ENCODE results near the gene EFCAB10. TPM values are rescaled to one million over a fixed set of nuclear protein-coding genes. Genes with fewer than 3 reads are reported as not detected.
"Not testable (repeated sequence)": the region's sequence is repeated elsewhere in the genome, so short reads cannot be mapped to it uniquely, and the experiment has no call there.

Gene EFCAB10
- total RNA-seq, 1 experiment from 2014 or later: not detected

GRCh38 chr7:105519353-105519752 is 61.9 kb downstream of the EFCAB10 start:
- TF ChIP-seq CTCF (IDR thresholded peaks at IDR 0.05; ENCODE audit: insufficient read depth in 1 of 2, low read depth in 1 of 2, low read length in 1 of 2, severe bottlenecking in 1 of 2, unreplicated experiment in 1 of 2): no peak
- 0 out of 2 replicates have a peak, but pooled peaks cover 9% of the 10 kb centered on the region for H3K4me1 ChIP-seq
- H3K9me3 Mint-ChIP-seq (ENCODE audit: unreplicated experiment): no peaks in the 10 kb centered on the region
- peaks cover 2% of the 10 kb centered on the region for H3K36me3 ChIP-seq (ENCODE audit: control insufficient read depth, insufficient read depth, low read length)
- no peaks in the 10 kb centered on the region for H3K27me3 Mint-ChIP-seq (ENCODE audit: insufficient read depth, unreplicated experiment)
- H3K4me1 Mint-ChIP-seq (ENCODE audit: low read depth, unreplicated experiment): peaks cover 8% of the 10 kb centered on the region
- H3K4me3 Mint-ChIP-seq (ENCODE audit: unreplicated experiment): peak overlapping the region; percentile 92
- ChIA-PET POLR2A (no interaction called here), CTCF (interaction anchor here (0.6 kb wide), 1 partner anchor 598 kb away, joined by 6 read pairs; no protein-coding TSS in a partner anchor)
- H3K27me3 ChIP-seq (replicated peaks; ENCODE audit: control insufficient read depth, insufficient read depth, low read length): no peaks in the 10 kb centered on the region
- no peak overlapping the region for H3K4me3 ChIP-seq (ENCODE audit: low read depth, low read length)
- H3K9me3 ChIP-seq: no peaks in the 10 kb centered on the region
- H3K36me3 Mint-ChIP-seq (ENCODE audit: insufficient read depth, unreplicated experiment): peaks cover 44% of the 10 kb centered on the region
- intact Hi-C loops (cut with micrococcal nuclease; ENCODE audit: unreplicated experiment): no loop called here
- no peak for DNase-seq
- no TSS peak for BruUV-seq (replicated peaks)
- peak overlapping the region; percentile 75 for H3K27ac Mint-ChIP-seq (ENCODE audit: unreplicated experiment)

- POLR2A ChIA-PET; DNase-seq; intact Hi-C loops (cut with micrococcal nuclease; ENCODE audit: unreplicated experiment); H3K27ac Mint-ChIP-seq (ENCODE audit: unreplicated experiment); H3K9me3 Mint-ChIP-seq (ENCODE audit: unreplicated experiment); H3K9me3 ChIP-seq; H3K4me3 Mint-ChIP-seq (ENCODE audit: unreplicated experiment); CTCF ChIA-PET; H3K27me3 Mint-ChIP-seq (ENCODE audit: insufficient read depth, unreplicated experiment); H3K36me3 ChIP-seq (ENCODE audit: control insufficient read depth, insufficient read depth, low read length); H3K27me3 ChIP-seq (replicated peaks; ENCODE audit: control insufficient read depth, insufficient read depth, low read length); H3K4me1 ChIP-seq; BruUV-seq (replicated peaks); H3K4me3 ChIP-seq (ENCODE audit: low read depth, low read length): not testable (repeated sequence)
- Mint-ChIP-seq H3K36me3 (ENCODE audit: insufficient read depth, unreplicated experiment) (peaks cover 65% of the 10 kb centered on the region), H3K4me1 (ENCODE audit: low read depth, unreplicated experiment) (peaks cover 19% of the 10 kb centered on the region)
Observed at GRCh38 chr7:105515610-105516009, 65.7 kb downstream of the EFCAB10 start.

Other genes with a start within 250 kb of the EFCAB10 start
- gene SRPK2, start 192.6 kb downstream of the EFCAB10 start, total RNA-seq (2022): 39.9 and 44.7 TPM in 2 replicates
- gene PUS7, start 59.2 kb downstream of the EFCAB10 start, total RNA-seq (2022): 36.3 TPM in 2 replicates
- gene RINT1, start 49.3 kb downstream of the EFCAB10 start, total RNA-seq (2022): 23.9 and 28.0 TPM in 2 replicates

Measured in Caco-2 (cell line).